Measurements from ENCODE around the gene PGRMC1. TPM values are rescaled to one million over a fixed set of nuclear protein-coding genes. Genes with fewer than 3 reads are reported as not detected.

PGRMC1 gene
- total RNA-seq: 102 and 120 TPM in 2 replicates

GRCh38 chrX:119235872-119236622 lies at the start of gene PGRMC1:
TSS of gene PGRMC1 (plus strand) at chrX:119236285. CDS start at chrX:119236364, 79 bp downstream.

Other genes starting within 250 kb of the PGRMC1 start
- not detected in 2 replicates for gene CT47C1, start 163.3 kb upstream of the PGRMC1 start, total RNA-seq
- not detected in 2 replicates for gene KIAA1210, start 108.5 kb upstream of the PGRMC1 start, total RNA-seq
- 13.4 and 20.9 TPM in 2 replicates for gene SLC25A43, start 163.1 kb downstream of the PGRMC1 start, total RNA-seq
- 206 and 220 TPM in 2 replicates for gene SLC25A5, start 232.2 kb downstream of the PGRMC1 start, total RNA-seq